ENCODE measurements around the gene VPS16.

Gene VPS16

GRCh38 chr20:2840138-2840966 lies at the start of gene VPS16, which contains the start of gene PCED1A:
TSS of gene VPS16 (plus strand) at chr20:2840745. CDS start at chr20:2840775, 30 bp downstream.
TSS of gene PCED1A (minus strand) at chr20:2840655. CDS start at chr20:2839912, 743 bp downstream.
- DNase-seq: peak; percentile 76 to 85

- DNase-seq: no peak
These were observed 47.1 kb upstream of the VPS16 start for GRCh38 chr20:2793471-2793870.

DNA sequence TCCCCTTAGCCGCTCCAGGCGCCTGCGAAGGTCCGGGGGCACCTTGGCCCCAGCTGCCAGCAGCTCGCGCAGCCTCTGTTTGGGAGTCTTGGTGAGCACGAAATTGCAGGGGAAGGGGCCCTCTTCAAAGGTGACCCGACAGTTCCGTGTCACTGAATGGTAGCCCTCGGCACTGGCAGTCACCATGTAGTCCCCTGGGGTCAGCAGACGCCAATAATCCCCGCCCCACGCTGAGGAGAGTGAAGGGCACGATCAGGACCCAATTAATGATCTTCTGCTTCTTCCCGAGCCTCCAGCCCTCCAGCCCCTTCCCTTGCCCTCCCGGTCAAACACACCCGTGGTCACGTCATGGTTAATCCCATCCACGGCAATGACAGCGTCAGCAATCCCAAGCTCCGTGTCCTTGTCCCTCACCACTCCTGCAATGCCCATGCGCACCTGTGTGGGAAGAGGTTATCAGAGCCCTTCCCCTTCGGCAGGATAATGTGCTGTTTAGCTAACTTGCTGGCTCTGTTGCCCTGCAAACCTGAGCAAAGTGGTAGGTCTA lies 46.3 kb upstream of the VPS16 start:
- no peak for DNase-seq

DNA sequence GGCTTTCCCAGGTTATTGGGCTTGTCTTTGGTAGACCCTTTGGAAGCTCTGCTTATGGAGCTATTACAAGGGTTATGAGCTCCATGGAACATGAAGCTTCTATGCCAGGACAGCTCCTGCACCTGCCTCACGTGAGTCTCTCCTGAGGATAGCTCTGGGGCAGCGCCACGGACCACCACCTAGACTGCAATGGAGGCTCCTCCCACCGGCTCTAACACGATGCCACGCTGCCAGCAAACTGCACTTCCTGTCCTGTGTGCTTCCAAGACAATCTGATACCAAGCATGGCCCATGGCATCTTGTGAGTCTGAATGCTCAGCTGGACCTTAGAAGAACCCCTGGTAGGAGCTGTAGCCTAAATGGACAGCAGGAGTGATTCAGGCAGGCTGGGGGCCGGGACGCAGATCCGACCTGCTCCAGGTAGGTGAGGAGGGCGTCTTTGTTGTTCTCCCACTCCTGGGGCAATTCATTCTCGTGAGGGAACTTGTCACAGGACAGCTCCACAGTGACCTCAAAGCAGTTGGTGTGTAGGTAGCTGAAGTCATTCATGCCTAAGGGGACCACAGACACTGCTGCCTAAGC lies 45.6 kb upstream of the VPS16 start:
- no peak for DNase-seq

DNA sequence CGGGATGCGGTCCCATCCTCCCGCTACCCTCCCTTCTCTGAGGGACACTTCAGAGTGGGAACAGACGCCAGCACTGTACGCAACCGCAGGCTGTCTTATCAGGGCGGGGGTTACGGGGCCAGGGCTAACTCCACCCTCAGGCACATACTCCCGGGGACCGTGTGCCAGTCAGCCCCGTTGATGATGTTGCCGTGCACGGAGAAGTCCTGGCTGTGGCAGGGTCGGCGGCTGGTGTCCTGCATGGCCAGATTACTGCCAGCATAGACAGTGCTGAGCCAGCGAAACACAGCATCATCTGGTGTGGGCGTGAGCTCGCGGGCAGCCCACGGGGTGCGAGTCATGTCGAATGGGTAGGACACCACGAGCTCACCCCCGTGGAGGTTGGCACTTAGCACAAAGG lies 45.1 kb upstream of the VPS16 start:
- DNase-seq: no peak

DNA sequence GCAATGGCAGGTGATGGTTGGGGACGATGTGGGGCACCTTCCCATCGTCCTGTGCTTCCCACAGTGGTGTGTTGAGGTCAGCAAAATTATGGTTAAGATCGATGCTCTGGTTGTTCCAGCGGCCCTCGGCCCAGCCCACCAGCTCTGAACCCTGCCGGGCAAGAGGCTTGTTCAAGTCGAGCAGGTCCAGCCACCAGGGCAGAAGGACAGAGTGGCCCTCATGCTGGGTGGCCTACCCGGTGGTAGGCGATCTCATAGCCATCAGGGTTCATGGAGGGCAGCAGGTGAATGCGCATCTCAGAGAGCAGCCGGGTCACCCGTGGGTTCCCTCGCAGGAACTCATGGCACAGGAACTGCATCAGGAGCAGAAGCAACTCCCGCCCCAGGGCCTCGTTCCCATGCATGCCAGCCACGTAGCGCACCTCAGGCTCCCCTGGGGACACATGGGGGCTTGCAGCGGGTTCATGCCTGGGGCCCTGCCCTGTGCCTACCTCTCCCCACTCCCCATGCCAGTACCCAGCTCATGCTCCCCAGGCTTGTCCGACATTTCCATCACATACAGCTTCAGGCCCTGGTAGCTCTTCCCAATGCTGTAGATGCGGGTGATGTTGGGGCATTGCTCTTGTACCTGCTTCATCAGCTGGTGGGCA lies 44.4 kb upstream of the VPS16 start:
- no peak for DNase-seq

GRCh38 chr20:2797136-2797983 lies 43.2 kb upstream of the VPS16 start:
- DNase-seq: no peak

GRCh38 chr20:2798095-2798805 lies 42.3 kb upstream of the VPS16 start:
- DNase-seq: no peak

GRCh38 chr20:2798814-2799213 lies 41.7 kb upstream of the VPS16 start:
- peak; percentile 15 to 19 for DNase-seq

DNA sequence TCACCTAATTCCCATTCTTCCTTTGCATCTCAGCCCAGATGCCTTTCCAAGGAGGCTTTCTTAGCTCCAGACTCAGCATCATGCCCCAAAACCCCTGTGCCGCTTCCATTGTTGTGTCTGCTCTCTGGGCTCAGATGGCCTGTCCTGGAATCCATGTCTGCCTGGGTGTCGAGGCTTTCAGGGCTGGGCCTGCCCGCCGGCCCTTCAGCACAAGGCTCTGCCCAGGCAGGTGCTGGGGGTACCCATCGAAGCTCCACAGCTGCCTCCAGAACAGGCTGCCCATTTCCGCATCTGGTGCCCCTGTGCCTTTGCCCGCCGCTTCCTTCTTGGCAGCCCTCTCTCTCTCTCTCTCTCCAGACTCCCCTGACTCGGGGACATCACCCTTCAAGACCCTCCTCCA lies 41.3 kb upstream of the VPS16 start:
- DNase-seq: no peak

DNA sequence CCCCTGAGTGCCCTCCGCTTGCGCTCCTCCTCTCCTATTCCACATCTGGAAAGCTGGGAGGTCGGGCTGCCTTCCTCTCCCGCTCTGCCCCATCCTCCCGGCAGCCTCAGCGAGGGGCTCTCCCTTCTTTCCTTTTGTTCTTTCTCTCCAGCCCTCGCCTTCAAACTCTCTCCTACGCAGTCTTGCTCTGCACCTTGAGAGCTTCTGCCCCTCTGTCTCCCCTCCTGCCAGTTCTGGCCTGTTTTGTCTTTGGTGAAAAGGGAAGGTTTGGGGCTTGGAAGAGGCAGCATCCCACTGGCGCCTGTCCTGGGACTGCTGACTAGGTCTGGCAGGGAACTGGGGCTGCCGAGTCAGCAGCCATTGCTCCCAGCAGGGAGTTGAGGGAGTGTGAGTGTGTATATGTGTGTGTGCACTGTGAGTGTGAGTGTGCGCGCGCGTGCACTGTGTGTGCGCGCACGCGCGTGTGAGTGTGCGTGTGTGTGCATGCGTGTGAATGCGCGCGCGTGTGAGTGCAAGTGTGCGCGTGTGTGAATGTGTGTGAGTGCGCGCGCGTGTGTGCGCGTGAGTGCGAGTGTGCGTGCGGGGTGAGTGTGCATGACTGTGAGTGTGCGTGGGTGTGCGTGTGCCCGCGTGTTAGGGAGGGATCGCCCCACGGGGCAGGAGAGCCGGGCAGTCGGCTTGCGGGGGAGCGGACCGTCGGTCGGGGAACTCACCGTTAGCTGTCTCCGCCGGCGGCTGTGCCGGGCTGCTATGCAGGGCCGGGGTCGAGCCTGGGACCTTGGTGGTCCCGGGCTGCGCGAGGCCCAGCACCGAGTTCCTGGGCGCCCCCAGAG lies 40.6 kb upstream of the VPS16 start:
- no peak for DNase-seq

DNA sequence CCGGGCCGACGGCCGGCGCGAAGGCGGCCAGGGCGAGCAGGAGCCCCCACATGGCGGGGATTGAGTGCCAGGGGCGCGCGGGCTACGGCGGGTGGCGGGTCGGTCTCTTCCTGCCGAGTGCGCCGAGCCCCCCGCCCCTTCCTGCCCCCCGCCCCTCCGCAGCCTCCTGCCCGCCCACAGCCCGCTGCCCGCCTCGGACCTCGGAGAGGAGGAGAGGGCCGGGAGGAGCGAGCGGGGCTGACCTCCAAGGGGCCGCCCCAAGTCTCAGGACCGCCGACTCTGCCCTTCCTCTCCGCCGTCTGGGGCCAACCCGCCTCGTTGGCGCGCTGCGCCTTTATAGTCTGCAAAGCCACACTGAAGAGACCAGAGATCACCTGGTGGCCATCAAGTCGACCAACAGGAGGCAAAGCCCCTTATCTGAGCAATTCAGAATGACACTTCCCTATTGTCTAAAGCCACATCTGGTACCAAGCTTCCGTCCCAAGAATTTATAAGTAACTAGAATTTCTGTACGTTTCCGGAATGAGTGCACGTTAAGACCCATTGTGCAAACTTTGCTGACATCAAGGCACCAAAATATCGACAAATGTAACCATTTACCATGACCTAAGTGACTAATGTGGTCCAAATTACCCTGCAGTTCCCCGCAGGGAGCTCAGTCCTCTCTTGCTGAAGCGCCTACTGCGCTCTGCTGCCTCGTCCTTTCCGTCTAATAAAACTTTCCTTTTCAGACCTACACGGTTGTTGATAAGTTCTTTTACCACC lies 39.8 kb upstream of the VPS16 start, which contains the start of gene CPXM1:
Gene CPXM1, minus strand, starts transcription at position 107 of the 765 bp plus-strand sequence. Its CDS starts 55 bp downstream, at position 52.
- DNase-seq: peak; percentile 97 to 98

DNA sequence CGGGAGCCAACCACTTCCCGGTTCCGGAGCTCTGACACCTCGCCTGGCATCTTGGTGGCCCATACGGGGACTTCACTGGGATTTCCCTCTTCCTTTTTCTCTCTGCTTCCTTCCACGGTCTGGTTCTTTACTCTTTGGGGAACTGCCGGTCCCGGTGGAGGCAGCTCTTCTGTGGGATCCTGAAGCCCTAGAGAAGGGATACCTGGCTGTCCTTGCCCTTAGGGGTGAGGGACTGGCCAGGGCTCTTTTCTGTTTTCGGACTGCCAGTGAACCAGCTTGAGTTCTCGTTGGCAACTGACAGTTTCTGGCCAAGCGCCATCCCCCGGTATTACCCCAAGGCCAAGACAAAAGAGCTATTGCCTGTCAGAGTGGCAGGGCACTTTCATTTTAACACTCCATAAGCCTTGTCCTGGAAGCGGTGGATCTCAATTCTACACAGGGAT lies 39.2 kb upstream of the VPS16 start:
- peak; percentile 42 to 51 for DNase-seq

GRCh38 chr20:2804041-2804828 lies 36.3 kb upstream of the VPS16 start:
- DNase-seq: no peak

DNA sequence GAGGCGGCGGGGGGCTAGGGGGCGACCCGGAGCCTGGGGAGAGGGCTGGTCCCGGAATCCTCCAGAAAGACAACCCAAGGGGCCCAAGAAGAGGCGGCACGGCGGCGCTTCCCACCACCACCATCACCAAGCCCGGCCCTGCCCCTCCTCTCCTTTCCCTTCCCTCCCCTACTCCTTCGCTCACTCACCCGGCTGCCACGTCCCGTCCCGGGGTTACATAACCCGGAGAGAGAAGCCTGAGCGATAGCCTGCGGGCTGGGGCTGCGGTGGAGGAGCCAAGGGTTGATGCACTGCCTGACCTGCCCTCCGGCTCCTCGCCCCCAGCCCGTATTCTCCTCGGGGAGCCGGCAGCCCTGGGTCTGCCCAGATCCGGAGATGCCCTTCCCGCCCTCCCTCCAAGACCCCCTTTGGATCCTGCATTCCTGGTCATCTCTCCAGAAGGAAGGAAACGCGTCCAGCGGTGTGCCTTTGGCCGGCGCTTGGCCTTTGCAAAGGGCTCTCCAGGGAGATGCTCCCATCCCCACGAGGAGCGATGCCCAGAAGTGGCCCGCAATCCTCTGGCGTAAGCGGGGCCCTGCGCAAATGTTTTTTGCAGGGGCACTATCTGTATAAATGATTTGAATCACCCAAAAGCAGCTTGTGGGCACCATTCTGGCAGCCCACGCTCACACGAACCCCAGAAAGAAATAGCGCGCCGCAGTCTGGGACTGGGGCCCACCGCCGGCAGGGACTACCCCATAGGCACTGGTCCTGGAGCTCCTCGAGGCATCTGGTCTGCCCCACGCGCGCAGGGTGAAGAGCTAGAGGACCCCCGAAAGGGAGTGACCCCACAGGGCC lies 35.5 kb upstream of the VPS16 start:
- DNase-seq: no peak

GRCh38 chr20:2805689-2806350 lies 34.7 kb upstream of the VPS16 start:
- no peak for DNase-seq

GRCh38 chr20:2806351-2806701 lies 34.2 kb upstream of the VPS16 start:
- DNase-seq: no peak

GRCh38 chr20:2807019-2807418 lies 33.5 kb upstream of the VPS16 start:
- DNase-seq: no peak
